Retinal pigment epithelial cell (primary cell): ENCODE measurements around the gene TRIM62.

Source experiments
- DNase-seq: peaks from one replicate; pipeline ENCODE4 v3.0.0-alpha.2; 2010; ENCODE audit warnings: low read depth
- H3K4me3 ChIP-seq: 2 replicates; pipeline ENCODE4 v1.5.1; 2011; ENCODE audit warnings: mild to moderate bottlenecking, low read length, control low read depth, moderate library complexity
- CTCF ChIP-seq: conservative IDR thresholded peaks from 2 replicates; pipeline ENCODE4 v1.5.1; 2011; ENCODE audit warnings: low read depth, low read length, control low read depth, inconsistent platforms

TRIM62 gene

GRCh38 chr1:33150522-33150921, 31.3 kb downstream of the TRIM62 start:
- no peak for TF ChIP-seq CTCF
- DNase-seq, result no peak
- no peak overlapping the region for H3K4me3 ChIP-seq

- DNase-seq, result no peak
- no peak for TF ChIP-seq CTCF
- H3K4me3 ChIP-seq, result no peak overlapping the region
Measured at GRCh38 chr1:33149453-33150190, 32.2 kb downstream of the TRIM62 start.

GRCh38 chr1:33148615-33149014, 33.2 kb downstream of the TRIM62 start:
- DNase-seq, result no peak
- TF ChIP-seq CTCF, result no peak
- no peak overlapping the region for H3K4me3 ChIP-seq

- H3K4me3 ChIP-seq, result no peak overlapping the region
- DNase-seq, result no peak
- TF ChIP-seq CTCF, result peak; percentile 57
Measured at GRCh38 chr1:33147997-33148314, 33.9 kb downstream of the TRIM62 start.

- no peak for TF ChIP-seq CTCF
- no peak for DNase-seq
- no peak overlapping the region for H3K4me3 ChIP-seq
Measured at GRCh38 chr1:33147275-33147996, 34.4 kb downstream of the TRIM62 start.

GRCh38 chr1:33146003-33146402, 35.8 kb downstream of the TRIM62 start:
- DNase-seq, result no peak
- no peak for TF ChIP-seq CTCF
- H3K4me3 ChIP-seq, result no peak overlapping the region

GRCh38 chr1:33143698-33144097, 38.1 kb downstream of the TRIM62 start:
- H3K4me3 ChIP-seq, result no peak overlapping the region
- TF ChIP-seq CTCF, result no peak
- no peak for DNase-seq
